HAP-1 (cell line): ENCODE results near the gene MRPS18A.

ENCODE experiments used
- DNase-seq, 2 experiments: peaks; one replicate each; pipeline ENCODE4 v3.0.0-alpha.2; 2016 to 2020; ENCODE audit warnings: low spot score in 2 of 2
- H3K27me3 ChIP-seq: fragments of 250-450 bp; sonication (Bioruptor Pico); 2 replicates; pipeline ENCODE4 v1.5.1; 2020; ENCODE audit warnings: low read depth, mild to moderate bottlenecking, moderate library complexity
- H3K36me3 ChIP-seq: fragments of 250-450 bp; sonication (Bioruptor Pico); replicated peaks from 2 replicates; pipeline ENCODE4 v1.5.1; 2020; ENCODE audit warnings: mild to moderate bottlenecking
- H3K4me1 ChIP-seq: fragments of 250-450 bp; sonication (Bioruptor Pico); 2 replicates; pipeline ENCODE4 v1.5.1; 2020; ENCODE audit warnings: mild to moderate bottlenecking
- H3K4me3 ChIP-seq: fragments of 250-450 bp; sonication (Bioruptor Pico); 2 replicates; pipeline ENCODE4 v1.5.1; 2020; ENCODE audit warnings: mild to moderate bottlenecking, moderate library complexity
- H3K9me3 ChIP-seq: fragments of 250-450 bp; sonication (Bioruptor Pico); 2 replicates; pipeline ENCODE4 v1.5.1; 2020; ENCODE audit warnings: mild to moderate bottlenecking, moderate library complexity
- in situ Hi-C: fragments of 300-500 bp; cut with MboI; formaldehyde crosslinking; loops from 3 replicates; pipeline ENCODE4 v1.14.3; 2020; ENCODE audit warnings: low sequenced_read_pairs, inconsistent platforms, mixed read lengths

MRPS18A gene

DNA sequence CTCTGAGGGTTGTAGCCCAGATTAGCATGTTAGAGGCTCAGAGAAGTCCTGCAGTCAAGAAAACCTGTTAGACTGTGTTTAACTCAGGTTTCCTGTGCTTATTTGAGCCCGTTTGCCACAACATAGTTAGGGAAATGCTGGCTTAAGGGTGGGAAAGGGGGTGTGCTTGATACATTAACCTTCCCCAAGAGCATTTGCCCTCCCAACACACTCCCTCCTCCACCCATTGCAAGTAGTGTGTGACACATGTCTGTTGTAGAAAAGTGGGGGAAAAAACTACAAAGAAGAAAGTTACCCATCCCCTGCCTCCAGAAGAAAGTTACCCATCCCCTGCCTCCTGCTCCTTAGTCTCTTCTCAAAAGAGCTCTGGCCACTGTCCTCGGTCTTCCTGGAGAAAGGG, 36.8 kb upstream of the MRPS18A start:
- no peaks in the 10 kb centered on the region for H3K36me3 ChIP-seq

GRCh38 chr6:43723737-43724295, 36.2 kb upstream of the MRPS18A start:
- in situ Hi-C loops, result no loop called here
- H3K9me3 ChIP-seq, result no peaks in the 10 kb centered on the region

More for the DNA sequence above, 36.8 kb upstream of the MRPS18A start:
- Histone ChIP-seq H3K9me3 (no peaks in the 10 kb centered on the region), H3K4me3 (no peak overlapping the region), H3K27me3 (no peaks in the 10 kb centered on the region), H3K4me1 (no peaks in the 10 kb centered on the region)
- no peak for DNase-seq
- in situ Hi-C loops, result no loop called here

DNA sequence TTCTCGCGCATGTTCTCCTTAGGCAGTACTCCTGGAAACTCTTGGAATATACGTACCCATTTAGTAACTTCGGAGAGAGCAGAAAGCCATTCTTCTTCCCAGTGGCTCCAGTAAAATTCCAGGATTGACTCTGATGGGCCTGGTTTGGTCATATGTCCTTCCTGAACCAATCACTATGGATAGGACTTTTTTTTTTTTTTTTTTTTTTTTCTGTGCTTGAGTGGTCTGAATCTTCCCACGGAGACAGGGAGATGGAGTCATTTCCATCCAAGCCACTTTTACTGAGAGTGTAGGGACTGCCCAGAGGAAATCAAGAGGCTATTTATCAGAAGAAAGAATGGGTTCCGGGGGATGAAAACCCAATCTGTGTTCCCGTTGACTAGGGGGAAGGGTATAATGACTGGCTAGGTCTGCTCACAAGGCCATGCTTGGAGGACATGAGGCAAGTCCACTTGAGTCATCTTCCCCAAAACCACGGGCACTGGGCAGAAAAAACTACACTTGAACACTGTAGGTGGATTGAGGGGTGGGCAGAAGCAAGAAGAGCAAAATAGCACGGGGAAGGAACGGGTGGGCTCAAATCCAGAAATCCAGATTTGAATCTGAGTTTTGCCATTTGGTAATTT, 35.4 kb upstream of the MRPS18A start:
- no peak for DNase-seq

More at GRCh38 chr6:43723737-43724295, 36.2 kb upstream of the MRPS18A start:
- DNase-seq, result peak; percentile 68 to 83
- Histone ChIP-seq H3K36me3 (no peaks in the 10 kb centered on the region), H3K4me1 (no peaks in the 10 kb centered on the region), H3K27me3 (no peaks in the 10 kb centered on the region), H3K4me3 (no peak overlapping the region)

GRCh38 chr6:43720999-43721398, 33.4 kb upstream of the MRPS18A start:
- in situ Hi-C loops, result no loop called here
- Histone ChIP-seq H3K4me3 (no peak overlapping the region), H3K36me3 (no peaks in the 10 kb centered on the region), H3K4me1 (no peaks in the 10 kb centered on the region), H3K9me3 (no peaks in the 10 kb centered on the region), H3K27me3 (no peaks in the 10 kb centered on the region)
- DNase-seq, result no peak

More for the DNA sequence above, 35.4 kb upstream of the MRPS18A start:
- H3K4me3 ChIP-seq, result no peak overlapping the region
- no peaks in the 10 kb centered on the region for H3K36me3 ChIP-seq
- no peaks in the 10 kb centered on the region for H3K27me3 ChIP-seq
- in situ Hi-C loops, result no loop called here
- H3K4me1 ChIP-seq, result no peaks in the 10 kb centered on the region
- H3K9me3 ChIP-seq, result no peaks in the 10 kb centered on the region

GRCh38 chr6:43719511-43719910, 31.9 kb upstream of the MRPS18A start:
- in situ Hi-C loops, result no loop called here
- Histone ChIP-seq H3K36me3 (no peaks in the 10 kb centered on the region), H3K4me1 (no peaks in the 10 kb centered on the region), H3K9me3 (no peaks in the 10 kb centered on the region), H3K4me3 (no peak overlapping the region), H3K27me3 (no peaks in the 10 kb centered on the region)
- no peak for DNase-seq

GRCh38 chr6:43718387-43719105, 31.0 kb upstream of the MRPS18A start:
- Histone ChIP-seq H3K36me3 (no peaks in the 10 kb centered on the region), H3K27me3 (no peaks in the 10 kb centered on the region), H3K4me1 (no peaks in the 10 kb centered on the region), H3K4me3 (no peak overlapping the region), H3K9me3 (no peaks in the 10 kb centered on the region)
- in situ Hi-C loops, result no loop called here
- no peak for DNase-seq

DNA sequence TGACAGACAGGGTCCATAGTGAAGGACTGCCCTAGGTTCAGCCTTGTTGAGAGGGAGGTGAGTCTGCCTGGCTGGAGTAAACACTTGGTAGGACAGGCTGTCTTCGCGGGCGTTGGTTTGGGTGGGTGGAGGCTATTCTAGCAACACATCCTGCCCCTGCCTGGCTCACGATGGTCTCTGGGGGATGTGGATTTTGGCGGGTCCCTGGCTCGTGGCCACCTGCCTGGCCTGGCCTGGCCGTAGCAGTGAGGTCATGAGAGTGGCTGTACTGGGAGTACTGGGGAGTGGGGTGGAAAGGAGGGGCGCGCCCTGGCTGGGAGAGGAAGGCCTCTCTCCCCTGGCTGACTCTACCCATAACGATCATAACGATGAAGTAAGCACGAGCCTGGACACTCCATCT, 30.2 kb upstream of the MRPS18A start:
- in situ Hi-C loops, result no loop called here
- H3K4me1 ChIP-seq, result no peaks in the 10 kb centered on the region

DNA sequence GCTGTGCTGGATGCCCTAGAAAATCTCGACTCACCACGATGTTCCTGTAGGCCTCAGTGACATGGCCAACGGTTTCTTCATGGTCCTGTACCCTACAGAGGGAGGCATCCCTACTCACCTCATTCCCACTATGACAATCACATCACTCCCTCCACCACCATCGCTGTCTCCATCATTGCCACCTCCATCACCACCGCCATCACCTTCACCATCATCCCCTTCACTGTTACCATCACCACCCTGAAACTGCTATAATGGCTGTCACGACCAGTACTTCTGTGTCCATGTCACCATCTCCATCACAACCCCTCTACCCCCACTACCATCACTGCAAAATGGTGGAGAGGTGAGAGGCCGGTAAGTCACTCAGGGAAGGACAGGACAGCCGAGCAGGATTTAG, 29.8 kb upstream of the MRPS18A start:
- H3K27me3 ChIP-seq, result no peaks in the 10 kb centered on the region
- H3K4me1 ChIP-seq, result no peaks in the 10 kb centered on the region
- in situ Hi-C loops, result no loop called here
- no peak for DNase-seq
- H3K9me3 ChIP-seq, result no peaks in the 10 kb centered on the region
- no peak overlapping the region for H3K4me3 ChIP-seq
- H3K36me3 ChIP-seq, result no peaks in the 10 kb centered on the region

More for the DNA sequence above, 30.2 kb upstream of the MRPS18A start:
- no peak overlapping the region for H3K4me3 ChIP-seq
- H3K27me3 ChIP-seq, result no peaks in the 10 kb centered on the region
- no peak for DNase-seq
- H3K36me3 ChIP-seq, result no peaks in the 10 kb centered on the region
- no peaks in the 10 kb centered on the region for H3K9me3 ChIP-seq

GRCh38 chr6:43716099-43716498, 28.5 kb upstream of the MRPS18A start:
- Histone ChIP-seq H3K4me3 (no peak overlapping the region), H3K36me3 (no peaks in the 10 kb centered on the region)
- in situ Hi-C loops, result no loop called here

DNA sequence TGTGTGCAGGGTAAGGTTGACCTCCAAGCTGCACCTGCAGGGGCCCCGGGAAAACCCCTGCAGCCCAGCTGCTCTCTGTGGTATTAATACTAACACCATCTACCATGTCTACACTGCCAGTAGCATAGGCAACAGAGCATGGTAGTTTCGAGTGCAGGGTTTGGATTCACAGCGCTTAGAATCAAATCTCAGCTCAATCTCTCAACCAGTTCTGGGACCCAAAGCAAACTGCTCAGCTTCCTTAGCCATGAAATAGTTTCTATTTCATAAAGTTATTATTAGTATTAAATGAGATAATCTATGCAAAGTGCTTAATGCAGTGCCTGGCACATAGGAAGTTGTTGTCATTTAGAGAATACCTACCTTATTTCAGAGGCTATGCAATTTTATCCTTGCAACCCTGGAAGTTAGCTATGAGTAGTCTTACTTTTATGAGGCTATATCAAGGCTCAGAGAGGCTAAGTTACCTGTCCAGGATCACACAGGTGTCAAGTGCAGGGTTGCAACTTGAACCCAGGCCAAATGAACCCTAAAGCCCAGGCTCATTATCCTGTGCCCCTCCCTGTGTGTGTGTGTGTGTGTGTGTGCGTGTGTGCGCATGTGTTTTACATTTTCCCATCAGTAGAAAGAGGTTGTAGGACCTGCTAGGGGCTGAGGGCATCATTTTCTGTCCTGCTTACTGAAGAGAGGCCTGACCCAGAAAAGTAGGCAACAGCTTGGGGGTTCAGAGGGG, 27.6 kb upstream of the MRPS18A start:
- no peaks in the 10 kb centered on the region for H3K27me3 ChIP-seq
- no peaks in the 10 kb centered on the region for H3K4me1 ChIP-seq
- H3K9me3 ChIP-seq, result 0 out of 2 replicates have a peak, but pooled peaks cover 1% of the 10 kb centered on the region
- no peak overlapping the region for H3K4me3 ChIP-seq
- H3K36me3 ChIP-seq, result no peaks in the 10 kb centered on the region
- DNase-seq, result no peak
- in situ Hi-C loops, result no loop called here

More at GRCh38 chr6:43716099-43716498, 28.5 kb upstream of the MRPS18A start:
- no peaks in the 10 kb centered on the region for H3K9me3 ChIP-seq
- no peak for DNase-seq
- no peaks in the 10 kb centered on the region for H3K4me1 ChIP-seq
- no peaks in the 10 kb centered on the region for H3K27me3 ChIP-seq

- DNase-seq, result no peak
- in situ Hi-C loops, result no loop called here
- Histone ChIP-seq H3K36me3 (no peaks in the 10 kb centered on the region), H3K9me3 (0 out of 2 replicates have a peak, but pooled peaks cover 2% of the 10 kb centered on the region), H3K4me3 (no peak overlapping the region), H3K27me3 (no peaks in the 10 kb centered on the region), H3K4me1 (peaks cover 3% of the 10 kb centered on the region)
Observed at GRCh38 chr6:43714311-43715055, 26.9 kb upstream of the MRPS18A start.

DNA sequence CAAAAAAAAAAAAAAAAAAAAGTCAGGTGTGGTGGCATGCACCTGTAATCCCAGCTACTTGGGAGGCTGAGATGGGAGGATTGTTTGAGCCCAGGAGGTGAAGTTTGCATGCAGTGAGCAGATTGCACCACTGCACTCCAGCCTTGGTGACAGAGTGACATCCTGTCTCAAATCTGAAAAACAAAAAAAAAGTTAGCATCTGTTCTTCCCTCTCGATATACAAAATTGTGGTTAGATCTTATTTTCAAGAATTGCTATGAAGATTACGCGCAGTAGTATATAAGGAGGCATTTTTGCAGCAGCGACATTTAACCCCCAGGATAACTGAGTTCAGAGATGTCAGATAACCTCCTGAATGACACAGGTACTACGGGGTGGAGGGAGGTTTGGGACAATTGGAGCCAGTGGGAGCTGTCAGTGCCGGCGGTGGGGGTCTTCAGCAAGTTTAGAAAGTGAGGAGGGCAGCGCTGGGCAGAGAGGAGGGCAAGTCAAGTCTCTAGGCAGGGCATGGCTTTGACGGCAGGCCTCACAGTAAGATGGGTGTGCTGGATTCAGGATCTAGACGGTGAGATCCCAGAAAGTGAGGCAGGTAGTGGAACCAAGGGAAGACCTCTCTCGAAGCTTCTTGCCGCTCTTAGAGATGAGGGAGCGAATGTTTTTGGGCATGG, 26.2 kb upstream of the MRPS18A start:
- in situ Hi-C loops, result no loop called here

DNA sequence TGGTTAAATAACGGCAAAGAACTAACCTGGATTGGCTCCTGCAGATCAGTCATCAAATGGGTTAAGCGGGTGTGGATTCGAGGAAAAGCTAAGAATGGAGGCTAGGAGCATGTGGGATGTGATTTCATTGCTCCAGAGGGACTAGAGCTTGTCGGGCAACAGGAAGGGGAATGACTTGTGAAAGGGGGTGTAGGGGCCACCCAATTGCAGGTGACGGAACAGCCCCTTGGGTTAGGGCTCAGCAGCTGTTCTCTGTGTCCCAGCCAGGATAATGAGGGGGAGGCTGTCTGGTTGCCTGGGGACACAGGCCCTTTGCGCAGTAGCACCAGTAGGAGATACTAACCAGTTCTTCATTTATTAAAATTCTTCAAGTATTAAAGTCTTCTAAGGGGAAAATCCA, 25.0 kb upstream of the MRPS18A start:
- DNase-seq, result no peak
- in situ Hi-C loops, result no loop called here
- H3K9me3 ChIP-seq, result 0 out of 2 replicates have a peak, but pooled peaks cover 2% of the 10 kb centered on the region
- H3K4me3 ChIP-seq, result no peak overlapping the region
- no peaks in the 10 kb centered on the region for H3K27me3 ChIP-seq
- H3K4me1 ChIP-seq, result peaks cover 7% of the 10 kb centered on the region
- H3K36me3 ChIP-seq, result no peaks in the 10 kb centered on the region

More for the DNA sequence above, 26.2 kb upstream of the MRPS18A start:
- Histone ChIP-seq H3K4me3 (no peak overlapping the region), H3K9me3 (0 out of 2 replicates have a peak, but pooled peaks cover 2% of the 10 kb centered on the region), H3K4me1 (peaks cover 7% of the 10 kb centered on the region), H3K36me3 (no peaks in the 10 kb centered on the region), H3K27me3 (no peaks in the 10 kb centered on the region)
- no peak for DNase-seq
